ENCODE measurements around the gene MYLK.
"Not testable (repeated sequence)": the region's sequence is repeated elsewhere in the genome, so short reads cannot be mapped to it uniquely, and the experiment has no call there.

Gene MYLK

DNA sequence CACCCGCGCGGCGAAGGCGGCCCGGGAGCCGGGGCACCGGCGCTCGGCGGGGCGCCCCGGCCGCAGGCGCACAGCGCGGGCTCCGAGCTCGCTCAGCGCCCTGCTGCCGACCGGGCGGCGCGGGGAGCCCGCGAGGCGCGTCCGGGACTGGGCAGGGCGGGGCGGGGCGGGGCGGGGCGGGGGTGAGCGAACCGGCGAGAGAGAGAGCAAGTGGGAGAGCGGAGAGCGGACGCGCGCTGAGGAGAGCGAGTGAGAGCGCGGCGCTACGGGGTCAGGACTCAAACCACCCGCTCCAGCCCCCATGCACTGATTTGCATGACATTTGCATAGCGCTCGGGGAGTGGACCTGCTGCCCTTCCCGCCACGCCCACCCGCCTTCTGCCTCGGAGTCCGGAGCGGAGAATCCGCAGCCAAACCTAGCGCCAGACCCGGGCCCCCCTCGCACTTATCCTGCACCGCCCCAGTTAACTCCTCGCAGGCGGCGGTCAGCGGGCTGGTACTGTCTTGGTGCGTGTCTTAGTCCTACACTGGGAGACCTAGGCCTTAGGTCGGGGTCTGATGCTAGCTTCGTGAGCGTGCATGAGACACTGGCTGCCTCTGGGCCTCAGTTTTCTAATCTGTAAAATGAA is at the start of gene MYLK:
Gene MYLK, minus strand, starts transcription at position 130 of the 629 bp plus-strand sequence. CDS start 90,491 bp downstream, outside the sequence.
- DNase-seq: peak; percentile 26 to 31

GRCh38 chr3:123930445-123930844 is 46.3 kb upstream of the MYLK start:
- DNase-seq: no peak

DNA sequence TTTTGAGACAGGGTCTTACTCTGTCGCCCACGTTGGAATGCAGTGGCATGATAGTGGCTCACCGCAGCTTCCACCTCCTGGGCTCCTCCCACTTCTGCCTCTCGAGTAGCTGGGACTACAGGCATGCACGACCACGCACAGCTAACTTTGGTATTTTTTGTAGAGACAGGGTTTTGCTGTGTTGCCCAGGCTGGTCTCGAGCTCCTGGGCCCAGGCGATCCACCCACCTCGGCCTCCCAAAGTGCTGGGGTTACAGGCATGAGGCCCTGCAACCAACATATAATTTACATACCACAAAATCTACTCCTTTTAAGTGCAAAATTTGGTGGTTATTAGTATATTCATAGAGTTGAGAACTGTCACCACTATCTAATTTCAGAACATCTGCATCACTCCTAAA is 45.2 kb upstream of the MYLK start:
- no peak for DNase-seq

DNA sequence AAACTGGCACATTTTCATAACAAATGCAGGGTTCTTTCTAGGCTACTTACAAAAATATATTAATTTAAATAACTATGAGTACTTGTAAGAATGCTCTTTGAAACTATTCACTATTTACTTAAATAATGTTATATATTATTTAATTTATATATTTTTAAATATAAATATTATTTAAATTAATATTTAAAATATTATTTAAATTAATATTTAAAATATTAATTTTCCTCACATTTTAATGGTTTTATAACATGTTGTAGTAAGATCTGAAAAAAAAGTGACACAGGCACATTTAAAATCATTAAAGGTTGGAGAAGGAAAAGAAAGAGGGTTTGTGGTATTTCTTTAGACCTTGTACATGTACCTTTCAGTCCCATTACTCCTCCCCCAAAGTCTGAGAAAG is 42.3 kb upstream of the MYLK start:
- no peak for DNase-seq

DNA sequence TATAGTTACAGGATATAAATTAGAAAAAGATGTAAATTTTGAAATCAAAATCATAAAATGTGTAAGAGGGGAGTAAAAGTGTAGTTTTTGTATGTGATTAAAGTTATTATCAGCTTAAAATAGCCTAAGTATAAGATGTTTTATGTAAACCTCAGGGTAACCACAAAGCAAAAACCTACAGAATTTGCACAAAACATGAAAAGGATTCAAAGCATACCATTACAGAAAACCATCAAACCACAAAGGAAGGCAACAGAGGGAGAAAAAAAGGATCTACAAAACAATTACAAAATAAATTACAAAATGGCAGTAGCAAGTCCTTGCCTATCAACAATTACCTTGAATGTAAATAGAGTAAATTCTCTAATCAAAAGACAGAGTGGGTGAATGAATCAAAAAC is 36.7 kb upstream of the MYLK start:
- no peak for DNase-seq

GRCh38 chr3:123920383-123920782 is 36.3 kb upstream of the MYLK start:
- no peak for DNase-seq

GRCh38 chr3:123919353-123919752 is 35.2 kb upstream of the MYLK start:
- DNase-seq: no peak

- no peak for DNase-seq
Observed at GRCh38 chr3:123914829-123915228, 30.7 kb upstream of the MYLK start.

- DNase-seq: no peak
Observed at GRCh38 chr3:123909785-123910184, 25.7 kb upstream of the MYLK start.

GRCh38 chr3:123907720-123908119 is 23.6 kb upstream of the MYLK start:
- no peak for DNase-seq

DNA sequence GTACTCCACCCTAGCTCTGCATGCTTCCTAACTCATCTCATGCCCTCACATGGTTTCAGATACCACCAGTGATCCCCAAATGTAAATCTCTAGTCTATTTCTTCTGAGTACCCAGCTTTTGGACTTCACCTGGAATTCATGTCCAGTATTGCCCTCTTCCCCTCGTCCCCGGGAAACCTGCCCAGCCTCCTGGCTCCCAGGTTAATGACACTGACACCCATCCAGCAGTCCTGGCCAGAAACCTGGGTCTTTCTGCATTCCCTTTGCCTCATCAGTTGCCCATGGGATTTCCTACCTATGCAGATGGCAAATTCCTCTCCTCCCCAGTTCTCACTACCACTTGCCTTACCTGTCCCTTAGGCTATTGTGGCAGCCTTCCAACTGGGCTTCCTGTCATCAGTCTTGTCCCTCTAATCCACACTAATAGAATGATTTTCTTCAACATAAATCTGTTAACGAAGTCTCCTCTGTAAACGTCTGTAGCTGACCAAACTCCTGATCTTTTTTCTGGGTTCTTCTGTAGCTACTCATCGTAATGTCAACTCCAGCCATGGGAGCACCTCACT is 15.3 kb upstream of the MYLK start:
- no peak for DNase-seq

DNA sequence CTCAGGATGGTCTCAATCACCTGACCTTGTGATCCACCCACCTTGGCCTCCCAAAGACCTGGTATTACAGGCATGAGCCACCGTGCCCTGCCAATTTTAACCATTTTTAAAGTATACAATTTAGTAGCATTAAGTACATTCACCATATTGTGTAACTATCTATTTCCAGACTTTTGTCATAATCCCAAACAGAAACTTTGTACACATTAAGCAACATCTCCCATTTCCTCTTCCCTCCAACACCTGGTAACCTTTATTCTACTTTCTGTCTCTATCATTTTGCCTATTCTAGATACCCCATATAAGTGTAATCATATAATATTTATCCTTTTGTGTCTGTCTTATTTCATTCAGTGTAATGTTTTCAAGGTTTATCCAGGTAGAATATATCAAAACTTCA is 8.9 kb upstream of the MYLK start:
- no peak for DNase-seq

DNA sequence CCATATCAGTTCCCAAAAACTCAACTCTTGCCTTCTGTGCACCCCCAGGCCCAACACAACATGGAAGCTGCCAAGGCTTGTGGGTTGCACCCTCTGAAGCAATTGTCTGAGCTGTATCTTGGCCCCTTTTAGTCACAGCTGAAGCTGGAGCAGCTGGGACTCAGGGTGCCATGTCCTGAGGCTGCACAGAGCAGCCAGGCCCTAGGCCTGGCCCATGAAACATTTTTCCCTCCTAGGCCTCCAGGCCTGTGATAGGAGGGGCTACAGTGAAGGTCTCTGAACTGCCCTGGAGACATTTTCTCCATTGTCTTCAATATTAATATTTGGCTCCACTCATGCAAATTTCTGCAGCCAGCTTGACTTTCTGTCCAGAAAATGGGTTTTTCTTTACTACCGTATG is 8.1 kb upstream of the MYLK start:
- no peak for DNase-seq

- not testable (repeated sequence) for DNase-seq
Observed at GRCh38 chr3:123890991-123891390, 6.9 kb upstream of the MYLK start.

DNA sequence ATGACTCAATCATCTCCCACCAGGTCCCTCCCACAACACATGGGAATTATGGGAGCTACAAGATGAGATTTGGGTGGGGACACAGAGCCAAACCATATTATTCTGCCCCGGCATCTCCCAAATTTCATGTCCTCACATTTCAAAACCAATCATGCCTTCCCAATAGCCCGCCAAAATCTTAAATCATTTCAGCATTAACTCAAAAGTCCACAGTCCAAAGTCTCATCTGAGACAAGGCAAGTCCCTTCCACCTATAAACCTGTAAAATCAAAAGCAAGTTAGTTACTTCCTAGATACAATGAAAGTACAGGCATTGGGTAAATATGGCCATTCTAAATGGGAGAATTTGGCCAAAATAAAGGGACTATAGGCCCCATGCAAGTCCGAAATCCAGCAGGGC is 6.0 kb upstream of the MYLK start:
- not testable (repeated sequence) for DNase-seq

DNA sequence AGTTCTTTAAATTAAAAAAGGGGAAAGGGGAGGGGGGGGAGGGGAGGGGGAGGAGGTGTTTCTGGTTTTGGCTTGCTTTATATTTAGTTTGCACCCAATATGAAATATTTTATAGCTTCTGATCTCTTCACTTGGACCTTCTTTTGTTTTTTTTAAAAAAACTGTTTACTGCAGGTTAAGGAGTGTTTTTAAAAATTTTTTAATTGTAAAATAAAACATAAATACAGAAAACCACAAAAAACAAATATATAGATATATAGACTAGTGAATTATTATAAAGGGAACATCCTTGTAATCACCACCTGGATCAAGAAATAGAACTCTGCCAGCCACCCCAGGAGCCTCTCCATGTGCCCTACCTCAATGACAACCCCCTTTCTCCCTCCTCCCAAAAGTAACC is 861 bp upstream of the MYLK start:
- no peak for DNase-seq

DNA sequence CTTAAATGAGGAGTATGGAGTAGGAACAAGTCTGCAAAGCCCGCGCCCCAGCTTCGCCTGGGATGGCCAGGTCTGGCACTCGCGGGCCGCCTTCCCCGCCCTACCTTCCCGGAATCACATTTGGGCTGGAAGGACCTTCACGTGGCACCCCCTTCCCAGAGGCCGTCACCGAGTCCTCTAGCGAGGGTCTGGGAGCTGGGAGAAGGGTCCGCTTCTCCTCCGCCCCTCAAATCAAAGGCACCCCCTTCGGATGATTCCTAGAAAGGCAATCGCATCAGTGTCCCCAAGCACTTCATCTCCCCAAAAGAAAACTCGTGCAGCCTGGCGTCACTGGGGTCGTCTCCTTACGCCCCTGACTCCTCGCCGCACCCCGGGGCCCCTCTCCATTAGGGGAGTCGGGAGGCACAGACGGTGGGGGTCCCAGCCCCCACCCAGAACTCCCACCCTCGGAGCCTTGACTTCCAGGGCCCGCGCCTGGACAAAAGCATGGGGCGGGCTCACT is 380 bp downstream of the MYLK start:
- no peak for DNase-seq

DNA sequence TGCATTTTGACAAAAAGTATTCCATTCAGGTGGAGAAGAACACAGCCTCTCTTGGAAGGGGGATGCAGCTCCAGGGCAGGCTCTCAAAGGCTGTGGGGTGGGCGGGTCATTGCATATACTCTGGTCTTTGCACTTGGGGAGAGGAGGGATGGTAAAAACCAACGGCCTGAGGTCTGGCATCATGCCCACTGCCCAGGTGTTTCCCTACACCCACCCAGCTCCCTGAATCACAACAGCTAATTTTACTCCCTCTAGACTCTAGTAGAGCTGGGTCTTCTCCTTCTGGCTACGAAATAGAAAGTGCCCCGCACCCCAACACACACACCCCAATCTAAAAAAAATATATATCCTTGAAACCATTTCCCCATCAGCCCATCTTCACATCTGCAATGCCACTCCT is 1.0 kb downstream of the MYLK start:
- no peak for DNase-seq

- DNase-seq: no peak
Observed at GRCh38 chr3:123881771-123882170, 2.4 kb downstream of the MYLK start.

DNA sequence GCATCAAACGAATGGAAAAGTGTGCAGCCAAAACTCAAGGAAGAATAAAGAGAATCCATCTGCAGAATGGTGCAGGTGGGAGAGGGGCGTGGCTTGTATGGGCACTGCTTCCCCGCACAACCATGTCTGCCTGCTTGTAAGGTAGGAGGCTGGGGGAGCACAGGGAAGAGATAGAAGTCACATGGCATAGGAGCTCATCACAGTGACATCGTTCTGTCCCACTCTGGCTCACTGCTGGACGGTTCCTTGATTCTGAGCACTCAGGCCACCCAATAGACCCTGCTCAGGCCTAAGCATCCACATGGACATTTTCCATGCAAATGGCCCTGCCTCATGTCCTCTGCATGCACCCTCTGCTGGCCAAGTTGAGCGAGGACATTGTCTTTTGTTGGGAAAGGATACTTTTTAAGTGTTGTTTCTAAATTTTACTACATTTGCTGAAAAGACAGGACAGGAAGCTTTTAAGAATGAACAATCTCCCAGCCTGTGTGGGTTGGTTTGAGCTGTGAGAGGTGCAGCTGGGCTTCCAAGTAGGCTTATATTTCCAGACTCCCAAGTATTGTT is 3.1 kb downstream of the MYLK start:
- DNase-seq: no peak

GRCh38 chr3:123878807-123879206 is 5.3 kb downstream of the MYLK start:
- DNase-seq: no peak

- no peak for DNase-seq
Observed at GRCh38 chr3:123877965-123878364, 6.2 kb downstream of the MYLK start.

DNA sequence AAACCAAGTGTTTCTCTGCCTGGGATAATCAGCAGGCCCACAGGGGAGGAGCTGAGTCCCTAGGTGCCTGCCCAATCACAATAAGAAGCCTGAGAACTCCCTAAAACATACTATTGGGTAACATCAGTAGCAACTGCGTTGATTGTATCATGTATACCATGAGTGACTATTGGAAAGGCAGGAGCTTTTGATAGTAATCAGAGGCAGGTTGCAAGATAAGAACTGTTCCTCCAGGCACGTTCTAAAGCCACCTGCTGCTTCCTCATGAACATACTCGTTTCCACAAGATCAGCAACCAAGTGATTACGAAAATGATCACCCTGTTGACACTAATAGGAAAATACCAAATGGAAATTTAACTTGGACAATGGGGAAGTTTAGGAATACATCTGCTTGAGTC is 6.7 kb downstream of the MYLK start:
- DNase-seq: no peak

DNA sequence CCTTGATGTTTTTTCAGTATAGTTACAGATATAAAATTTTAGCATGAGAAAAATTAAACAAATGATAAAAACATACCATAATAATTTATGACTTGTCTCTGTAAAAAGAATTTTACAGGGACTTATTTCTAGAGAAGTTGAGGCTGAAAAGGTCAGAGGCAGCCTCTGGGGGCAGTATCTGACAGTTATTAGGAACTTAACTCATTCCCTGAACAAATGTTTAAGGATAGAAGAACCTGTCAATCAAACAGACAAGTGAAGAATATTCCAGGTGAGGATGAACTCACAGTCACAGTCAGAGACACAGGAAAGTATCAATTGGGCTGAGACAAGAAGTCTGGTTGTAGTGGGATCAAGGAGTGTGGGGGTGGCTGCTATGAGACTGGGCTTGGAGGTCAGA is 7.3 kb downstream of the MYLK start:
- DNase-seq: no peak

DNA sequence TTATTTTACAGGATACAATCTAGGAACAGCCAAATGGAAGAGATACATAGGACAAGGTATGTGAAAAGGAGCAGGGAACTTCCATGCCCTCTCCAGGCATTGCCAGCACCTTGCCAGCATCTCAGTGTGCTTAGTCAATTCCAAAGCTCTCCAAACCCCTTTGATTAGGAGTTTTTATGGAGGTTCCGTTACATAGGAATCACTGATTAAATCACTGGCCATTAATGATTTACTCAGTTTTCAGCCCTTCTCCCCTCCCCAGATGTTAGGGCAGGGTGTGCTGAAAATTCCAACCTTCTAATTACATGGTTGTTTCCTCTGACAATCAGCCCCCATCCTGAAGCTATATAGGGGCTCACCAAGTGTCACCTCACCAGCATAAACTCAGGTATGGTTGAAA is 11.5 kb downstream of the MYLK start:
- no peak for DNase-seq

All from CD4-positive, alpha-beta T cell treated with Interferon alpha-2 for 1 hour (primary cell).